Measurements from ENCODE around the gene DENND2A.

The DENND2A gene

GRCh38 chr7:140604076-140604475 is 36.5 kb downstream of the DENND2A start:
- CTCF ChIA-PET, result no interaction called here
- POLR2A ChIA-PET (ENCODE audit: low non-redundant PET), result no interaction called here
- no peak for TF ChIP-seq CTCF (conservative IDR thresholded peaks at IDR 0.05; ENCODE audit: low read depth)
- no peak overlapping the region for H3K27ac ChIP-seq
- no peak for DNase-seq (ENCODE audit: low spot score)

- POLR2A ChIA-PET (ENCODE audit: low non-redundant PET), result no interaction called here
- no peak for DNase-seq (ENCODE audit: low spot score)
Observed at GRCh38 chr7:140601566-140602174, 38.9 kb downstream of the DENND2A start.

GRCh38 chr7:140600341-140600740 is 40.3 kb downstream of the DENND2A start:
- no peak for TF ChIP-seq CTCF (conservative IDR thresholded peaks at IDR 0.05; ENCODE audit: low read depth)
- ChIA-PET POLR2A (ENCODE audit: low non-redundant PET) (no interaction called here), CTCF (no interaction called here)
- no peak for DNase-seq (ENCODE audit: low spot score)
- no peak overlapping the region for H3K27ac ChIP-seq

More at GRCh38 chr7:140601566-140602174, 38.9 kb downstream of the DENND2A start:
- TF ChIP-seq CTCF (conservative IDR thresholded peaks at IDR 0.05; ENCODE audit: low read depth), result no peak
- no peak overlapping the region for H3K27ac ChIP-seq
- CTCF ChIA-PET, result no interaction called here

GRCh38 chr7:140597428-140597949 is 43.1 kb downstream of the DENND2A start:
- CTCF ChIA-PET, result no interaction called here
- POLR2A ChIA-PET (ENCODE audit: low non-redundant PET), result no interaction called here
- no peak for TF ChIP-seq CTCF (conservative IDR thresholded peaks at IDR 0.05; ENCODE audit: low read depth)
- no peak overlapping the region for H3K27ac ChIP-seq
- DNase-seq (ENCODE audit: low spot score), result no peak

GRCh38 chr7:140596519-140597427 is 43.8 kb downstream of the DENND2A start:
- no peak for DNase-seq (ENCODE audit: low spot score)
- POLR2A ChIA-PET (ENCODE audit: low non-redundant PET), result no interaction called here
- CTCF ChIA-PET, result no interaction called here
- H3K27ac ChIP-seq, result no peak overlapping the region
- TF ChIP-seq CTCF (conservative IDR thresholded peaks at IDR 0.05; ENCODE audit: low read depth), result no peak

- POLR2A ChIA-PET (ENCODE audit: low non-redundant PET), result interaction anchor here (0.7 kb wide), 1 partner anchor 413 kb away, joined by 4 read pairs; no protein-coding TSS in a partner anchor
- H3K27ac ChIP-seq, result no peak overlapping the region
- CTCF ChIA-PET, result no interaction called here
- DNase-seq (ENCODE audit: low spot score), result no peak
- no peak for TF ChIP-seq CTCF (conservative IDR thresholded peaks at IDR 0.05; ENCODE audit: low read depth)
Observed at GRCh38 chr7:140595468-140596092, 45.0 kb downstream of the DENND2A start.

All from RWPE1 (cell line).